Stimulated activated CD4-positive, alpha-beta T cell treated with anti-CD3 and anti-CD28 coated beads, Interleukin-1b, Interleukin-23, amount 100 ng/mL, for 4 hours (primary cell): ENCODE measurements around the gene CHEK1.
A peak's percentile ranks its signal among the peaks of the same experiment; 100 is the strongest.

Source experiments
- DNase-seq, 2 donors: peaks; one replicate each; pipeline ENCODE4 v3.0.0-alpha.2; 2020; ENCODE audit warnings: low read depth in 2 of 2

The CHEK1 gene

DNA sequence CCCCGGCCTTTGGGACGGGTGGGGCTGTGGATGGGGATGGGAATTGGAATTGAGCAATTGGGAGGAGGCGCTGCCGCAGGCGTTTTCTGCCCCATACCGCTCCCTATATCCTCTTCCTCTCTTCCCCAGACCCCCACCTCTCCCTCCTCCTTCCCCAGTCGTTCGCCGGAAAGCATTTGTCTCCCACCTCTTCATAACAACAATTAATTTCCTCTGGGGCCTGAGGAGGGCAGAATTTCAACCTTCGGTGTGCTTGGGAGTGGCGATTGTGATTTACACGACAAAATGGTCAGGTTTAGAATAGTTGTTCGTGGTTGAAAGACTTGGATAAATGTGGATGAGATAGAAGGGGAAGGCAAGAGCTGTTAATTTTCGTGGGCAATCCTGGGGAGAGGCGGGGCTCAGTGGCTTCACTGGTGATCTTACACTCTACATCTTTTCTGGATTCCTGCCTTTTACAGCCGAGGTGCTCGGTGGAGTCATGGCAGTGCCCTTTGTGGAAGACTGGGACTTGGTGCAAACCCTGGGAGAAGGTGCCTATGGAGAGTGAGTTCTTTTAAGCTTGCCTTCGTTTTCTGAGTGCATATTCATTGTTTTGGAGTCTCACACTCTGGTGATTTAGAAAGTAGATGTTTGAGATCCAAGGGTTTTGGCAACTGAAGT is 1.5 kb downstream of the CHEK1 start:
- peak in 1 of 2 donors; percentile 7 for DNase-seq

DNA sequence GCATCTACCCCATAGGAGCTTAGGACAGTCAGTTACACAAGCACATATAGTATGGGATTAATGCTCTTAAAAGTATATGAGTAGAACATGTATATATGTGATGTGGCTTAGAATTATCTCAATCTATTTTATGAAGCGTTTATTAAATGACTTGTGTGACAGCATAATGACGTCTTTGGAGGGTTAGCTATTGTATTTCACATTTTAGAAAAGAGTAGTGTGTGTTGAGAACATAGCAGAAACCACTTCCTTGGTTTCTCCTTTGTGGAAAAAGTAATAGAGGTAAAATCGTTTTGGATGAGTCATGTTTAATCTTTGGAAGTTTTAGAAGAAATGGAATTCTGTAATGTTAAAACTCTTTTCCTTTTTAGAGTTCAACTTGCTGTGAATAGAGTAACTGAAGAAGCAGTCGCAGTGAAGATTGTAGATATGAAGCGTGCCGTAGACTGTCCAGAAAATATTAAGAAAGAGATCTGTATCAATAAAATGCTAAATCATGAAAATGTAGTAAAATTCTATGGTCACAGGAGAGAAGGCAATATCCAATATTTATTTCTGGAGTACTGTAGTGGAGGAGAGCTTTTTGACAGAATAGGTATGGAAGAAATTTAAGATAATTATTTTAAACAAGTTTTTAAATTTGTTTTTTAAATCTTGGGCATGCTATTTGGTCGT is 2.4 kb downstream of the CHEK1 start:
- DNase-seq = no peak

DNA sequence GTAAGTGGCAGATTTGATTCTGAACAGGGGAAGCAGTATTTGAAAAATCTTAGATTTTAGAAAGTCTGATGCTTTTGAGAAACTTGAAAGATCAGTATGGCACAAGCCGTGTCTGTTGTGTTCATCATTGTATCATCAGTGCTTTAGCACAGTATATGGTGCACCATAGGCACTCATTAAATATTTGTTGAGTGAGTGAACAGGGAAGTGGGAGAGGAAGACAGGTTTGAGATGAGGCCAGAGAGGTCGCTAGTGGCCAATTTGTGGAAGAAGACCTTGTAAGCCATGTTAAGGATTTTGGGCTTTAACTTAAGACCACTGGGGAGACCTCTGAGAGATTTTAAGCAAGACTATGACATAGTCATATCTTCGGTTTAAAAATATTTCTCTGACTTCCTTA is 12.9 kb downstream of the CHEK1 start:
- DNase-seq = no peak

DNA sequence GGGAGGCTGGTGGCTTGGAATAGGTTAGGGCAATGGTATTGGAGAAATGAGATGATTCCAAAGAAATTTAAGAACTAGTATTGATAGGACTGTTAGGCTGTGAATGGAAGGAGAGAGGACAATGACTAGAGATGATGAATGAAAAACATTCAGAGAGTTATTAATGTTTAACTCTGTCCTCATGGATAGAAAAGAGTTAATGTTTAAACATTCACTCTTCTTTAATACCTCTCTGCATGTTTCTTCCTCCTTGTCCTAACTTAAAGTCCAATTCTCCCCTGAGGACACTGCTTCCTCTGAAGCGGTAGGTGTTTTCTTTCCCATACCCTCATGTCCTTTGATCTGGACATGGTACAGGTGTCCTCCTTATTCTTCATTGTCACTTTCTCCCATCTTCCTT is 13.4 kb downstream of the CHEK1 start:
- DNase-seq = no peak

DNA sequence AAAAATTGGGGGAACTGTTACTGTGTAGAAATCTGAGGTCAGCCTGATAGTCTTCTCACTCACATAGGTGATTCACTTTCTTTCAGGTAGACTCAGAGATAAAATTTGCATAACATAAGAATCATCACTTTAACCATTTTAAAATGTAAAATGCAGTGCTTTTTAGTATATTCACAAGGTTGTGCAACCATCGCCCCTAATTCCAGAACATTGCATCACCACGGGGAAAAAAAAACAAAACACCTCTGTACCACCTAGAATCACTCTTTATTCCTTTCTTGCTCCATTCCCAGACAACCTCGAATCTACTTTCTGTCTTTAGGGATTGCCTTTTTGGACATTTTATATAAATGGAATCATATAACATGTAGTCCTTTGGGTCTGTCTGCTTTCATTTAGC is 20.9 kb downstream of the CHEK1 start:
- no peak for DNase-seq

DNA sequence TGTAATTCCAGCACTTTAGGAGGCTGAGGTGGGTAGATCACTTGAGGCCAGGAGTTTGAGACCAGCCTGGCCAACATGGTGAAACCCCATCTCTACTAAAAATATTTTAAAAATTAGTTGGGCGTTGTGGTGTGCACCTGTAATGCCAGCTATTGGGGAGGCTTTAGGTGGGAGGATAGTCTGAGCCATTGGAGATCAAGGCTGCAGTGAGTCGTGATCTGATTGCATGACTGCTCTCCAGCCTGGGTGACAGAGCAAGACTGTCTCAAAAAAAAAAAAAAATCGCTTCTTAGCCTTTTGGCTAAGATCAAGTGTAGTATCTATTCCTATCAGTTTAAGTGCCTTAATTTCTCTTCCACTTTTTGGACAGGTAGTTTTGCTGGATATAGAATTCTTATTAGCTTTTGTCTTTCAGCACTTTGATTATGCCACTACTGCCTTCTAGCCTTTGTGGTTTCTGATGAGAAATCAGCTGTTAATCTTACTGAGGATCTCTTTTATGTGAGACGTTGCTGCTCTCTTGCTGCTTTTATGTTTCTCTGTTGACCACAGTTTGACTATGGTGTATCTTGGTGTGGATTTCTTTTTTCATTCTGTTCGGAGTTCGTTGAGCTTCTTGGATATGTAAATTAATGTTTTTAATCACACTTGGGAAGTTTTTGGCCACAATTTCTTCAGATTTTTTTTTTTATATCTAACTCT is 24.7 kb downstream of the CHEK1 start:
- no peak for DNase-seq

DNA sequence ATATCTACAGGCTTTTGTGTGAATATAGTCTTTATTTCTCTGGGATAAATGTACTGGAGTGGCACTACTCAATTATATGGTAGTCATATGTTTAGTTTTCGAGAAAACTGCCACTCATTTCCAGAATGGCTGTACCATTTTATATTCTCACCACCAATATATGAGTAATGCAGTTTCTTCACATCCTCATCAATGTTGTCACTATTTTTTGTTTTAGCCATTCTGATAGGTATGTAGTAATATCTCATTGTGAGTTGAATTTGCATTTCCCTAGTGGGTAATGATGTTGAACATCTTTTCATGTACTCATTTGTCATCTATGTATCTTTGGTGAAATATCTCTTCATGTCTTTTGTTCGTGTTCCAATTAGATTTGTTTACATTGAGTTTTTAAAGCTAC is 37.7 kb downstream of the CHEK1 start:
- no peak for DNase-seq

DNA sequence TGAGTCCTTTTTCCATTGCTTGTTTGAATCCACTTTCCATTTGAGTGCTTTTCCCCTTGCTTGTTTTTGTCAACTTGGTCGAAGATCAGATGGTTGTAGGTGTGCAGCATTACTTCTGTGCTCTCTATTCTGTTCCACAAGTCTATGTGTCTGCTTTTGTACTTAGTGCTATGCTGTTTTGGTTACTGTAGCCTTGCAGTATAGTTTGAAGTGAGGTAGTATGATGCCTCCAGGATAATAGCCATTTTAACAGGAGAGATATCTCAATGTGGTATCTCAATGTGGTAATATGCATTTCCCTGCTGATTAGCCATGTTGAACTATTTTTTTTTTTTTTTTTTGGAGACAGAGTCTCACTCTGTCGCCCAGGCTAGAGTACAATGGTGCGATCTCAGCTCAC is 38.9 kb downstream of the CHEK1 start:
- DNase-seq = no peak

DNA sequence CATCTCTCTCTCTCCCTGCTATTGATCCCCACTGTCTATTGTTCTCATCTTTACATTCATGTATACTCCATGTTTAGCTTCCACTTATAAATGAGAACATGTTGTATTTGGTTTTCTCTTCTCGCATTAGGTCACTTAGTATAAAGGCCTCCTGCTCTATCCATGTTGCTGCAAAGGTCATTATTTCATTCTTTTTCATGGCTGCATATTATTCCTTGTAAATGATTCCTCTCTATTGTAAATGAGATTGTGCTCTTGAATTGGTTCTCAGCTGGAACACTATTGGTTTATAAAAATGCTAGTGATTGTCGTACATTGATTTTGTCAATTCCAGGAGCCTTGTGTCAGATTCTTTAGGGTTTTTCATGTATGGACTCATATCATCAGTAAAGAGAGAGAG is 42.2 kb downstream of the CHEK1 start:
- no peak for DNase-seq

DNA sequence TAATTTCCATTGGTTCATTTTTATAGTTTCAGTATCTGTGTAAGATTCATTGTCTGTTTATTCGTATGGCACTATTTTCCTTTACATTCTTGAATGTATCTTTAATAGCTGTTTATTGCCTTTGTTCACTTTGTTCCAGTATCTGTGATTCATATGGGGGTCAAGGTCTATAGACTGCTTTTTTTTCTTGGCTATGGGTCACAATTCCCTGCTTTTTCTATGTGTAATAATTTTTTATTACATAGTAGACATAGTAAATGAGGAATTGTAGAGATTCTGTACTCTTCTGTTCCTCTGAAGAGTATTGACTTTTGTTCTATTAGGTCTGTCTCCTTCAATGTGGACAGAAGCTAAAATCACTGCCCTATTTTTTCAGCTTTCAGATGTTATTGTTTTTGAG is 45.2 kb downstream of the CHEK1 start:
- no peak for DNase-seq

DNA sequence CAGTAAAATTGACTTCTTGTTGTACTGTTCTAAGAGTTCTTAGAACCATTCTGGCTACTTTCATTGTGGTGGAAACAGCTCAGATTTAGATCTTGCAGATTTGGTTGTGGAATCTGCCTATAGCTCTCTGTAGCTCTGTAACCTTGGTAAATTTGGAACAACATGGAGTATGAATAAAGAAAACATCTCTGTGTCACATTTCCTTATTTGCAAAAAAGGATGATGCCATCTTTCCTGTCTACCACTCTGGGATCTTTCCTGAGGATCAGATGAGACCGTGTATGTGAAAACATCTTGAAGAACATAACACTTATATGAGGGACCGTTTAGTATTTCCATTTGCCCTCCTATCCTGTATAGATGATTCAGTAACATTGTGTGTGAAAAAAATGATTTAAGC is 46.6 kb downstream of the CHEK1 start:
- no peak for DNase-seq

DNA sequence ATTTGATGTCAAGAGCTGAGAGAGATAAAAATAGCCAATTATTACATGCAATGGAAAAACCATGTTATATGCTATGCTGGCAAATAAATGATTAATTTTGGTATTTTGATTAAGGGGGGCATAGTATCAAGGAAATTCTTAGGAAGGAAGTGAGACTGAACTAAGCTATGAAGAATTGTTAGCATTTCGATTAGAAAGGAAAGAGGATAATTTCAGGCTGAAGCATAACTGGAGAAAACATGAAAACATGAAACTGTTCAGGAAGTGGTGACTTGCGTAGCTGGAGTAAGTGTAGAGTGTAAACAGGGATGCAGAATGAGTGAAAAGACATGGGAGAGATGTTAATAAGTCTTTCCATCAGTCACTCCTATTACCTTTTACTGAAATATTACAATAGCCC is 49.2 kb downstream of the CHEK1 start:
- DNase-seq = no peak

DNA sequence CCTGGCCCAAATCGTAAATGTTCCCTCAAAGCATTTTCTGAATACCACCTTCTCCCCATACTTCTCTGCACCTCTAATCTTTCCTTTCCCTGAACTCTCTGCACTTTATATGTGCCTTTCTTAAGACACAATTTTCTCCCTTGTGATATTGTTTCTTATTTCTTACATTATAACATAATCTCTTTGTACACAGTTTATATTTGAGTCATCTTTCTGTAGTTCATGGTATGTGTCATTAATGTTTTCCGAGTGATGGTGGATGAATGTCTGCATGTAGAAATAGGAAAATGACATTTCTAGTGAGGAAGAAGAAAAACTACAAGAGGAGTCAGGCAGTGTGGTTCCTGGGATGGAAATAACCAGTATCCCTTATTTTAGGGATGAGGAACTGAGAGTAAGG is 50.2 kb downstream of the CHEK1 start:
- no peak for DNase-seq

DNA sequence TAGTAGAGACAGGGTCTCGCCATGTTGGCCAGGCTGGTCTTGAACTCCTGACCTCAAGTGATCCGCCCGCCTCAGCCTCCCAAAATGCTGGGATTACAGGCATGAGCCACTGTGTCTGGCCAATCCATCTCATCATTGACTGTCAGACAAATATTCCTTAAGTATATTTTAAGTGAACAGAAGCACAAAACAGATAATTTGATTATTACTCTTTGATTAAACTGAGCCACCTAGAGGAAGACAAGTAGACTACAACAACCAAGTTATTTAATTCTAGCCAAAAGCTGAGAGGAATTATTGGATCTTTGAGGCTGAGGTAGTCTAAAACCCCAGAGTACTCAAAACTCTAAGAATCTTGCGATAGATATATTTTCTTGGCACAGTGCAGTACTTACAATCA is 54.4 kb downstream of the CHEK1 start:
- no peak for DNase-seq

DNA sequence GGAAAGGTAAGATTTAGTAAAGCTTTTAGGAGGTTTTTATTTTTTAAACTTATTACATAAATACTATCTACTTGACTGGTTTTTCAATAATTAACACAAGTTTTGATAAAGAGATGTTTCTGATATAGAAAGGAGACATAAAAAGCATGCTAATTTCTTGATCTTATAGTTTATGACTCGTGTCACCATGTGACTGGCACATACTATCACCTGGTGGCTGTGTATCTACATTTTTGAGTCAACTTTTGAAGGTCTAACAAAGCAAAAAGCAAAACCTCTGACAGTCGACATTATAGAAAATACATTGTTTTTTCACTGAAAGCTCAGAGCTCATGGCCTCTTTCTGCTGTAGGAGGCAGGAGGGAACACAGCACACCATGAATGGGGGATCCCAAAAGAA is 54.9 kb downstream of the CHEK1 start:
- DNase-seq = no peak

DNA sequence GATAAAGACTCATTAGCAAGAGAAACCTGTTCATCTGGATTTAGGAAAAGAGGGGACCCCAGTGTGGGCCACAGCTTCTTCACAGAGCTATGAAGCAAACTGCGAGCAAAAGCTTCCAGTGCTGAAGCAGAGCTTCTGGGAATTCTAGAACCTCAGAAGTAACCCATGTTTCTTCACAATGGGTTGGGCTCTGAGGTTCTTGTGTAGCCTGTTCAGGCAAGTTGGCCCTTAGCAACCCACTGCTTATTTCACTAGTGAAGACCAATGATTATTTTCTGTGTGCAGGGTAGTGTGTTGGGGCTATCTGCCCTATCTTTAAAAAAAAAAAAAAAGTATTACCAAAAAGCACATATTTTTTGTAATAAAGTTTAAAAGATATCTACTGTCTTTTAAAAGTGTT is 55.8 kb downstream of the CHEK1 start, which contains the start of gene ACRV1:
TSS of gene ACRV1 (minus strand) at position 101 of the 400 bp plus-strand sequence. CDS start at position 34, 67 bp downstream.
- DNase-seq = no peak

DNA sequence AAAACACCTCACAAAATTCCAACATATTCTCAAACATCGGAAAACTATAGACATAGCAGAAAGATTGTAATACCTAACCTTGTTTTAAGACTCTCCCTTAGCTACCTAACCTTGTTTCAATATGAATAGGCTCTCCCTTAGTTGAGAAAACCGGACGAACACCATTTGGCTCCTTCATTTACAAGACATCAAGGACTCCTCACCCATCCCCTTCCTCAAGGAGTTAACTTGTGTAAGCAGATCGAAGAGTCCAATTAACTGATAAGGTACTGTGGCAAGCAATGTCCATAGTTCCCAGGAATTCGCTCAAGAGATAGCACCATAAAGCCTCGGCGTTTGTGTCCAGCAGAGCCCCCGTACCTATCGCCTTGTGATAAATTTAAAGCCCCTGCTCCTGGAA is 60.3 kb downstream of the CHEK1 start:
- no peak for DNase-seq

DNA sequence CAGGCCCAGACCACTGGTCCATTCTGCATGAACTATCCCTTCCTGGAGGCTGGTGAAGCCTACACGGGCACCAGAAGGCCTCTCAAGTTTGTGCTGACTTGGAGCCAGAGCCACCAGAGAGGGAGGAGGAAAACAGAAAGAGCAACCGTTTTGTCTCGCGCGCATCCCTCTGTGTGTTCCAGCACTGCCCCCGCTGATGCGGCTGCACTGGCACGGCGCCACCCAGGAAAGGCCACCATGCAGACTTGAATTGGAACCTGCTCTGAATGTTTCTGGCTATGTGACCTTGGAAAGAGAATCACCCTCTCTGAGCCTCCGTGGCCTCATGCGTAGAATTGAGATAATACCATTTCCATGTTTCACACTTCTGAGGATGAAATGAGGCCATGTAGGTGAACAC is 63.1 kb downstream of the CHEK1 start:
- no peak for DNase-seq

DNA sequence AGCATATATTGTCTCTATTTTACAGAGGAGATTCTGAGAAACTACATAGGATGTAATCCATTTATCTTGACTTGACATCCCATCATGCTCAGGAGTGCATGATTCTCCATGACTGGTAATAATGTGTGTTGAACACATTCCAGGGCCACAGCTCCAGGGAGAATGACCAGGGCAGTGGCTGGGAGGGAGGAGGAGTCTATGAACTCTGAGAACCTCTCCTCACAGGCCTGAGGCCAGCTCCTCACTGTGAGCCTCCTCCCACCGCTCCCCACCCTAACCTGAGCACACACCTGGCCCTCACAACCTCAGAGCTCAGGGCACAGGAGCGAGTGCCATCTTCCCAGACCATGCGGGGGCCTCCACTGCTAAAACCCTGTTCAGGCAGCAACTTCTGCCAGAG is 63.7 kb downstream of the CHEK1 start:
- no peak for DNase-seq

DNA sequence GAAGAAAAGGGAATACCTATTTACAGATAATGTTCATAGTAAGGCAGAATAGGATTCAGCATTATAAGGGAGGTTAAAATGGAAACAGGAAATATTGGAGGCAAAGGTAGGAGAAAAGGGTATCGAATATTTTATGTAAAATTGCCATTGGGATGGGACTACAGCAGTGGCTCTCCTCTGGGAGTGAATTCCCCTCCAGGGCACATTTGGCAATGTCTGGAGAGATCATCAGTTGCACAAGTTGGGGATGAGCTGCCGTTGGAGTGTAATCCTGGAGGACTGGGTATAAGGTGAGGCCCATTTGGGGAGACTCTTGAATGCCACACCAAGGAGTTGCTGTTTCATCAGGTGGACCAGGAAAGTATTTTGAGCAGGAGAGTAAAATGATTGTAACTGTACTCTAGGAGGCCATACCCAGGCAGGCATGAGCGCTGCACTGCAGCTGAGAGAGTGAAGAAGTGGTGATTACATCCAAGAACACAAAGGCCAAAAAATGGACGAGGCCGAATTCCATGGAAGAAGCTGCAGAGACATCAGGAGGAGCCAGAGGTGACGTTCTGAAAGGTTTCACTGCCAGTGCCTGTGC is 64.4 kb downstream of the CHEK1 start:
- DNase-seq = no peak

DNA sequence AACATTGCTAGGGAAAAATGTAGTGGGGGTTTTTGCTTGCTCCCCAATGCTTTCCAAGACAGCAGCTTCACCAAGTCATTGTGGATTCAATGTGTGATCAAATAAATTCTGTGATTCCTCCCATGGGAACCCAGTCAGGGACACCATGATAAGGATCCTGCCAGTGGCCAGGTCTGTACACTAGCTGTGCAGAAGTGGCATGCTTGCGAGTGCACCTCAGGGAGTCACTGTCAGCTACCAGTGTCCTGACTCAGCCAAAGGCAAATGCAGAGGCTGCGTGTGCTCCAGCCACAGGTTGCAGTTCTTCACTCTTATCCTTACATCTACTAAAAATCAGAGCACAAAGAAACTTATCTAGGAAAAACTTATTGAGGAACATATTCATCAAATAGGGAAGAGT is 65.0 kb downstream of the CHEK1 start:
- no peak for DNase-seq

DNA sequence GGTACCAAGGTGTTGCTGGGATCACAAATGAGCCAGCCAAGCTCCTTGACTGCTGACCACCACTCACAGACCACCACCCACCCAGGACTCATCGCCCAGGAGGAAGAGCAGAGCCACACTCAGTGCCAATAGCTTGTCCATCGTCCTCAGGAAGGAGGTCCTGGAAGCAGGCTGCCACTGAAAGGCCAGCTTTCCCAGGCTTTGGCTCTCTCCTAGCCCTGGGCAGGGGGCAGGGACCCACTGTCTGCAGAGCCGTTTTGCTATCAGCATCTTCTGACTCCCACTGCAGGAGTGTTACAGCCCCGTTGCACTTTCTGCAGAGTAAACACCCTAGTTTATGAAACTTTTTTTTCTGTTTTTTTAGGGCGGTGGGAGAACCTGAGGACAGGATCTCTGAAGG is 67.9 kb downstream of the CHEK1 start:
- DNase-seq = no peak

DNA sequence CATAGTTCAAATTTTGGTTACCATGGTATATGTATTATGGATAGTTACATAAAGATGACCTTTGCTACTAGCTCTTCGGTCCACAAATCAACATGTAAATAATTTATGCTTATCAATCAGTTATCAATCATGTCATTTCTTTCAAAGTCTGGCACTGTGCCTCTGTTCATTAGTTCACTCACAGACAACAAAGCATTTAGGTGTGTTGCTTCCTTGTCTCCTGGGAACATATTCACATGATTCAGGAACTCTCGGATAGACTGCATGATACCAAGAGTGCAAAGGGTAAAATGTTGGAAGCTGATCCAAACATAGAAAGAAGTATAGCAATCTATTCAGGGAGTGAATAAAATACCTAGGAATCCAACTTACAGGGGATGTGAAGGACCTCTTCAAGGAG is 70.0 kb downstream of the CHEK1 start:
- no peak for DNase-seq
